GM23338 (cell line): Measurements from ENCODE around the gene LCP2. TPM values are rescaled to one million over a fixed set of nuclear protein-coding genes. Genes with fewer than 3 reads are reported as not detected.

Source experiments
- ATAC-seq: fragments of 200-7000 bp; cut with Tn5 transposase; 3 replicates; pipeline ENCODE4 v1.9.1; 2020
- DNase-seq: peaks from one replicate; pipeline ENCODE4 v3.0.0-alpha.2; 2015; ENCODE audit warnings: low spot score
- H2AFZ ChIP-seq: fragments of 200-600 bp; sonication (generic); 2 replicates; pipeline ENCODE4 v1.8.0; 2016; ENCODE audit warnings: antibody characterized with exemption, mild to moderate bottlenecking, moderate library complexity
- H3F3A ChIP-seq: fragments of 200-600 bp; sonication (generic); replicated peaks from 2 replicates; pipeline ENCODE4 v1.8.0; 2017; ENCODE audit warnings: antibody characterized with exemption, mixed run types, low read depth
- H3K27ac ChIP-seq: fragments of 200-600 bp; sonication (generic); 2 replicates; pipeline ENCODE4 v1.6.1; 2016; ENCODE audit warnings: low read depth
- H3K27me3 ChIP-seq: fragments of 200-600 bp; sonication (generic); 2 replicates; pipeline ENCODE4 v1.8.0; 2016; ENCODE audit warnings: mild to moderate bottlenecking, mixed run types, moderate library complexity; ENCODE audit not compliant: insufficient read depth
- H3K36me3 ChIP-seq: fragments of 200-600 bp; sonication (generic); 2 replicates; pipeline ENCODE4 v1.8.0; 2016; ENCODE audit warnings: mild to moderate bottlenecking; ENCODE audit not compliant: insufficient read depth
- H3K4me1 ChIP-seq: fragments of 200-600 bp; sonication (generic); 2 replicates; pipeline ENCODE4 v1.8.0; 2016; ENCODE audit warnings: mild to moderate bottlenecking, moderate library complexity; ENCODE audit not compliant: insufficient read depth
- H3K4me2 ChIP-seq: fragments of 200-600 bp; sonication (generic); 2 replicates; pipeline ENCODE4 v1.7.1; 2017; ENCODE audit warnings: mixed run types
- H3K4me3 ChIP-seq: fragments of 200-600 bp; sonication (generic); 2 replicates; pipeline ENCODE4 v1.6.1; 2016; ENCODE audit warnings: mixed run types
- H3K79me2 ChIP-seq: fragments of 200-600 bp; sonication (generic); replicated peaks from 2 replicates; pipeline ENCODE4 v1.8.0; 2017; ENCODE audit warnings: mild to moderate bottlenecking; ENCODE audit not compliant: insufficient read depth
- H3K9me2 ChIP-seq: fragments of 200-600 bp; sonication (generic); 2 replicates; pipeline ENCODE4 v1.8.0; 2017; ENCODE audit not compliant: insufficient read depth
- H4K20me1 ChIP-seq: fragments of 200-600 bp; sonication (generic); replicated peaks from 2 replicates; pipeline ENCODE4 v1.8.0; 2017; ENCODE audit warnings: mild to moderate bottlenecking; ENCODE audit not compliant: insufficient read depth
- H3K27ac Mint-ChIP-seq: 2 replicates; pipeline ENCODE4 v1.8.0; 2020; ENCODE audit warnings: inconsistent platforms, mild to moderate bottlenecking, moderate library complexity, mixed read lengths
- H3K27me3 Mint-ChIP-seq: 3 replicates; pipeline ENCODE4 v1.8.0; 2022; ENCODE audit warnings: low read depth, mild to moderate bottlenecking, moderate library complexity, mixed read lengths, inconsistent platforms; ENCODE audit not compliant: insufficient read depth, poor library complexity
- H3K36me3 Mint-ChIP-seq: 3 replicates; pipeline ENCODE4 v1.8.0; 2021; ENCODE audit warnings: low read depth, mild to moderate bottlenecking, inconsistent platforms, moderate library complexity, mixed read lengths
- H3K4me1 Mint-ChIP-seq: 3 replicates; pipeline ENCODE4 v1.8.0; 2020; ENCODE audit warnings: mild to moderate bottlenecking, inconsistent platforms, mixed read lengths
- H3K4me3 Mint-ChIP-seq: 3 replicates; pipeline ENCODE4 v1.8.0; 2021; ENCODE audit warnings: moderate library complexity, mild to moderate bottlenecking, inconsistent platforms, mixed read lengths
- H3K9me3 Mint-ChIP-seq: 3 replicates; pipeline ENCODE4 v1.8.0; 2020; ENCODE audit warnings: moderate library complexity, mild to moderate bottlenecking, inconsistent platforms, mixed read lengths
- CREB1 ChIP-seq: fragments of 250-450 bp; sonication (Bioruptor Pico); IDR thresholded peaks from 2 replicates; pipeline ENCODE4 v1.5.0; 2020; ENCODE audit warnings: low read depth, mild to moderate bottlenecking, moderate library complexity
- CTCF ChIP-seq, 2 experiments: fragments of 200-600 bp in 1 of 2; sonication (generic) in 1 of 2; conservative IDR thresholded peaks; 2 replicates each; pipeline versions ENCODE4 v1.5.1 to v1.6.1; 2016 to 2017; ENCODE audit warnings: antibody characterized with exemption in 2 of 2, low read depth in 2 of 2, mild to moderate bottlenecking in 2 of 2, moderate library complexity in 1 of 2
- EZH2 ChIP-seq: fragments of 200-600 bp; sonication (generic); IDR thresholded peaks from one replicate; pipeline ENCODE4 v1.8.0; 2017; ENCODE audit warnings: antibody characterized with exemption, mild to moderate bottlenecking, low read depth; ENCODE audit not compliant: unreplicated experiment
- EZH2phosphoT487 ChIP-seq: fragments of 200-600 bp; sonication (generic); IDR thresholded peaks from one replicate; pipeline ENCODE4 v1.8.1; 2018; ENCODE audit warnings: antibody characterized with exemption; ENCODE audit not compliant: unreplicated experiment
- JUNB ChIP-seq: IDR thresholded peaks from one replicate; pipeline ENCODE4 v1.6.1; 2016; ENCODE audit warnings: antibody characterized with exemption; ENCODE audit not compliant: unreplicated experiment
- NANOG ChIP-seq: IDR thresholded peaks from 2 replicates; pipeline ENCODE4 v1.6.1; 2016; ENCODE audit warnings: antibody characterized with exemption, borderline replicate concordance
- POLR2AphosphoS5 ChIP-seq: IDR thresholded peaks from 2 replicates; pipeline ENCODE4 v1.6.1; 2016; ENCODE audit warnings: antibody characterized with exemption, low read depth
- REST ChIP-seq: IDR thresholded peaks from one replicate; pipeline ENCODE4 v1.6.1; 2018; ENCODE audit warnings: antibody characterized with exemption; ENCODE audit not compliant: unreplicated experiment
- STAT1 ChIP-seq: IDR thresholded peaks from one replicate; pipeline ENCODE4 v1.6.1; 2016; ENCODE audit warnings: antibody characterized with exemption; ENCODE audit not compliant: unreplicated experiment
- ZNF114 ChIP-seq: fragments of 250-450 bp; sonication (Bioruptor Pico); IDR thresholded peaks from 2 replicates; pipeline ENCODE4 v1.5.0; 2020; ENCODE audit warnings: mild to moderate bottlenecking, moderate library complexity
- ZNF331 ChIP-seq: fragments of 250-450 bp; sonication (Bioruptor Pico); IDR thresholded peaks from 2 replicates; pipeline ENCODE4 v1.5.0; 2020; ENCODE audit warnings: low read depth, mild to moderate bottlenecking, moderate library complexity
- polyA plus RNA-seq: library from polyadenylated mRNA; unstranded; fragments of >200 nt; fragmentation: Nextera tagmentation; extraction: Ambion mirVana; gene quantifications from 2 replicates; pipeline ENCODE4 v1.2.1, GENCODE V29; 2016
- total RNA-seq: library from RNA; depleted of rRNA; stranded (reverse); fragments of >200 nt; shearing (Covaris generic); gene quantifications from 2 replicates; pipeline ENCODE4 v1.2.3, GENCODE V29; 2014

The LCP2 gene
- total and polyA plus RNA-seq, 2 experiments from 2014 or later = 0.26 to 0.38 TPM

GRCh38 chr5:170276140-170276539, 21.4 kb downstream of the LCP2 start:
- H3K36me3 ChIP-seq = no peaks in the 10 kb centered on the region
- peaks cover 35% of the 10 kb centered on the region for H3K4me1 ChIP-seq
- ATAC-seq = no peak
- no peak overlapping the region for H2AFZ ChIP-seq
- DNase-seq = no peak
- peaks cover 41% of the 10 kb centered on the region for H3K4me1 Mint-ChIP-seq
- no peaks in the 10 kb centered on the region for H3K9me3 Mint-ChIP-seq
- H3K4me2 ChIP-seq = no peak overlapping the region
- no peaks in the 10 kb centered on the region for H3K36me3 Mint-ChIP-seq
- H3K4me3 Mint-ChIP-seq = no peak overlapping the region
- no peak overlapping the region for H3K27ac Mint-ChIP-seq
- H3K9me2 ChIP-seq = no peaks in the 10 kb centered on the region; the same call in 1 of the 2 replicates
- no peaks in the 10 kb centered on the region for H4K20me1 ChIP-seq
- no peak overlapping the region for H3K27ac ChIP-seq
- H3K79me2 ChIP-seq = no peaks in the 10 kb centered on the region
- TF ChIP-seq EZH2phosphoT487 (no peak), ZNF331 (CRISPR knock-in tag) (no peak), CTCF (conservative IDR thresholded peaks at IDR 0.05; ENCODE audit: low read depth in 2 of 2) (no peak), POLR2AphosphoS5 (no peak), REST (no peak), NANOG (no peak), EZH2 (no peak), CREB1 (CRISPR knock-in tag) (no peak), JUNB (no peak)
- peaks cover 24% of the 10 kb centered on the region for H3K27me3 Mint-ChIP-seq
- no peak overlapping the region for H3K4me3 ChIP-seq
- no peaks in the 10 kb centered on the region for H3F3A ChIP-seq
- no peaks in the 10 kb centered on the region for H3K27me3 ChIP-seq

- no peaks in the 10 kb centered on the region for H3K9me3 Mint-ChIP-seq
- Histone ChIP-seq H4K20me1 (no peaks in the 10 kb centered on the region), H2AFZ (no peak overlapping the region), H3K9me2 (no peaks in the 10 kb centered on the region; the same call in 1 of the 2 replicates), H3K27ac (no peak overlapping the region), H3K4me3 (no peak overlapping the region), H3K79me2 (no peaks in the 10 kb centered on the region), H3F3A (no peaks in the 10 kb centered on the region), H3K4me1 (peaks cover 29% of the 10 kb centered on the region), H3K4me2 (no peak overlapping the region), H3K36me3 (no peaks in the 10 kb centered on the region), H3K27me3 (no peaks in the 10 kb centered on the region)
- H3K36me3 Mint-ChIP-seq = no peaks in the 10 kb centered on the region
- no peak overlapping the region for H3K4me3 Mint-ChIP-seq
- DNase-seq (no peak), ATAC-seq (no peak)
- H3K27me3 Mint-ChIP-seq = peaks cover 24% of the 10 kb centered on the region
- no peak overlapping the region for H3K27ac Mint-ChIP-seq
- peaks cover 40% of the 10 kb centered on the region for H3K4me1 Mint-ChIP-seq
- TF ChIP-seq JUNB = no peak
- TF ChIP-seq CTCF (conservative IDR thresholded peaks at IDR 0.05; ENCODE audit: low read depth in 2 of 2) = no peak
- TF ChIP-seq EZH2phosphoT487 = no peak
- no peak for TF ChIP-seq CREB1 (CRISPR knock-in tag)
- TF ChIP-seq ZNF114 (CRISPR knock-in tag) = no peak
- no peak for TF ChIP-seq STAT1
Measured at GRCh38 chr5:170275376-170275994, 22.1 kb downstream of the LCP2 start.
